ENCODE results near the gene RALB. TPM values are rescaled to one million over a fixed set of nuclear protein-coding genes. Genes with fewer than 3 reads are reported as not detected.

RALB gene
- polyA plus RNA-seq, 1 of the 3 experiments (the other 2 are of a cell fraction) = 37.2 TPM

GRCh38 chr2:120226316-120226715, 26.3 kb upstream of the RALB start:
- H3K9me2 ChIP-seq = no peaks in the 10 kb centered on the region
- no peak for TF ChIP-seq PBX3 (IDR thresholded peaks at IDR 0.05)
- no peak for TF ChIP-seq SMC3 (IDR thresholded peaks at IDR 0.05; ENCODE audit: low read depth, low read length)
- no peak for TF ChIP-seq RCOR1 (IDR thresholded peaks at IDR 0.05; ENCODE audit: low read length)
- no peak for TF ChIP-seq ELF1 (IDR thresholded peaks at IDR 0.05)
- TF ChIP-seq GATA2 (CRISPR knock-in tag; IDR thresholded peaks at IDR 0.05) = no peak
- no peak for TF ChIP-seq CHD2 (IDR thresholded peaks at IDR 0.05; ENCODE audit: low read length, partially characterized antibody)
- no peak for TF ChIP-seq MAX (IDR thresholded peaks at IDR 0.05; ENCODE audit: low read depth)
- no peak for TF ChIP-seq NRF1 (IDR thresholded peaks at IDR 0.05; ENCODE audit: low read depth, low read length)
- no peak overlapping the region for H3K4me3 ChIP-seq (ENCODE audit: low read depth in 2 of 2, low read length in 1 of 2)
- H2AFZ ChIP-seq (ENCODE audit: low read depth) = no peak overlapping the region
- WGBS (ENCODE audit: low lambda C conversion rate) = 91% methylated on average over 5 of the region's 9 CpGs
- no peaks in the 10 kb centered on the region for H3K27me3 ChIP-seq (ENCODE audit: insufficient read depth)
- ChIA-PET POLR2A (no interaction called here), CTCF (no interaction called here)
- H3K36me3 ChIP-seq (replicated peaks in 1 of 2; ENCODE audit: control insufficient read depth in 1 of 2, insufficient read depth in 2 of 2, low read length in 1 of 2) = peaks cover 5 to 9% of the 10 kb centered on the region in 2 experiments
- no peak overlapping the region for H3K9ac ChIP-seq
- no peaks in the 10 kb centered on the region for H3K9me3 ChIP-seq
- H3K4me1 ChIP-seq (ENCODE audit: control insufficient read depth in 1 of 2, insufficient read depth in 2 of 2, low read depth in 1 of 2, low read length in 1 of 2) = peaks cover 17 to 33% of the 10 kb centered on the region in 2 experiments; a peak in 3 of 4 replicates
- H3K79me2 ChIP-seq (ENCODE audit: insufficient read depth) = peaks cover 15% of the 10 kb centered on the region
- no peak overlapping the region for H3K4me2 ChIP-seq
- H3F3A ChIP-seq (replicated peaks; ENCODE audit: insufficient read depth) = no peaks in the 10 kb centered on the region
- DNase-seq = no peak
- H3K27ac ChIP-seq (ENCODE audit: low read depth in 2 of 2, low read length in 1 of 2) = no peak overlapping the region
- no peaks in the 10 kb centered on the region for H4K20me1 ChIP-seq (ENCODE audit: insufficient read depth)

- Histone ChIP-seq H3K4me1 (ENCODE audit: control insufficient read depth in 1 of 2, insufficient read depth in 2 of 2, low read depth in 1 of 2, low read length in 1 of 2) (peaks cover 7 to 27% of the 10 kb centered on the region in 2 experiments; a peak in 2 of 4 replicates), H3K79me2 (ENCODE audit: insufficient read depth) (peaks cover 4% of the 10 kb centered on the region), H3K4me2 (no peak overlapping the region), H4K20me1 (ENCODE audit: insufficient read depth) (no peaks in the 10 kb centered on the region), H3K4me3 (ENCODE audit: low read depth in 2 of 2, low read length in 1 of 2) (no peak overlapping the region), H3K9me3 (no peaks in the 10 kb centered on the region), H3K27ac (ENCODE audit: low read depth in 2 of 2, low read length in 1 of 2) (no peak overlapping the region), H3K9me2 (no peaks in the 10 kb centered on the region), H3K27me3 (ENCODE audit: insufficient read depth) (no peaks in the 10 kb centered on the region), H3K9ac (no peak overlapping the region), H3K36me3 (replicated peaks in 1 of 2; ENCODE audit: control insufficient read depth in 1 of 2, insufficient read depth in 2 of 2, low read length in 1 of 2) (no peaks in the 10 kb centered on the region), H2AFZ (ENCODE audit: low read depth) (no peak overlapping the region), H3F3A (replicated peaks; ENCODE audit: insufficient read depth) (no peaks in the 10 kb centered on the region)
- ChIA-PET POLR2A (no interaction called here), CTCF (interaction anchor here (1.4 to 2.2 kb wide), 3 partner anchors 25 to 118 kb away, joined by 5 to 11 read pairs (median 7); partner anchors contain the start of gene RALB)
- 92% methylated on average over 15 of the region's 16 CpGs for WGBS (ENCODE audit: low lambda C conversion rate)
- no peak for DNase-seq
- TF ChIP-seq FOXM1 (IDR thresholded peaks at IDR 0.05; ENCODE audit: low read depth) (no peak), POLR2AphosphoS5 (IDR thresholded peaks at IDR 0.05; ENCODE audit: low read depth, low read length) (no peak), TCF12 (IDR thresholded peaks at IDR 0.05) (no peak), USF1 (IDR thresholded peaks at IDR 0.05; ENCODE audit: borderline replicate concordance, low read depth) (no peak), MXI1 (IDR thresholded peaks at IDR 0.05; ENCODE audit: low read depth, low read length) (no peak), FOSL2 (IDR thresholded peaks at IDR 0.05; ENCODE audit: borderline replicate concordance, low read depth) (no peak), EP300 (IDR thresholded peaks at IDR 0.05; ENCODE audit: borderline replicate concordance in 1 of 2, low read depth in 1 of 2, low read length in 1 of 2) (no peak)
Measured at GRCh38 chr2:120227111-120227991, 25.3 kb upstream of the RALB start.

All from SK-N-SH (cell line).